PC-9 (cell line): ENCODE results near the gene RXRA. TPM values are rescaled to one million over a fixed set of nuclear protein-coding genes. Genes with fewer than 3 reads are reported as not detected.

Source experiments
- BruUV-seq: library from RNA; stranded (reverse); fragments of 400-500 nt; replicated peaks from 2 replicates; lab custom pipeline; 2021; lab: Mats Ljungman, UMichigan
- CTCF ChIA-PET: fragments of 300-600 bp; sonication (Branson Sonifier 250); formaldehyde crosslinking; loops from one replicate; lab custom pipeline; 2022; ENCODE audit warnings: antibody characterized with exemption; lab: Charles Lee
- POLR2A ChIA-PET: fragments of 300-600 bp; sonication (Branson Sonifier 250); formaldehyde crosslinking; loops from one replicate; lab custom pipeline; 2022; ENCODE audit warnings: antibody characterized with exemption; ENCODE audit not compliant: unreplicated experiment; lab: Charles Lee
- DNase-seq, 2 experiments: peaks; one replicate each; pipeline versions ENCODE4 v3.0.0 to v3.0.0-alpha.2; 2015 to 2022; ENCODE audit warnings: mixed read lengths in 1 of 2
- H2AFZ ChIP-seq: fragments of 200-600 bp; sonication (generic); 2 replicates; pipeline ENCODE4 v1.8.1; 2017; ENCODE audit warnings: antibody characterized with exemption
- H3F3A ChIP-seq: fragments of 200-600 bp; sonication (generic); 2 replicates; pipeline ENCODE4 v1.8.1; 2017; ENCODE audit warnings: antibody characterized with exemption, mild to moderate bottlenecking, low read depth; ENCODE audit not compliant: insufficient read depth
- H3K27ac ChIP-seq: fragments of 200-600 bp; sonication (generic); 2 replicates; pipeline ENCODE4 v1.6.1; 2016; ENCODE audit warnings: mixed run types
- H3K27me3 ChIP-seq: fragments of 200-600 bp; sonication (generic); 2 replicates; pipeline ENCODE4 v1.6.1; 2016; ENCODE audit warnings: low read depth, mixed run types; ENCODE audit not compliant: insufficient read depth
- H3K36me3 ChIP-seq: fragments of 200-600 bp; sonication (generic); 2 replicates; pipeline ENCODE4 v1.6.1; 2016; ENCODE audit warnings: low read depth, mixed run types
- H3K4me1 ChIP-seq: fragments of 200-600 bp; sonication (generic); replicated peaks from 2 replicates; pipeline ENCODE4 v1.6.1; 2016; ENCODE audit warnings: mixed run types; ENCODE audit not compliant: insufficient read depth
- H3K4me2 ChIP-seq: fragments of 200-600 bp; sonication (generic); 2 replicates; pipeline ENCODE4 v1.6.1; 2017; ENCODE audit warnings: mixed run types
- H3K4me3 ChIP-seq: fragments of 200-600 bp; sonication (generic); 2 replicates; pipeline ENCODE4 v1.6.1; 2016; ENCODE audit warnings: mixed run types
- H3K79me2 ChIP-seq: fragments of 200-600 bp; sonication (generic); 2 replicates; pipeline ENCODE4 v1.6.1; 2017; ENCODE audit warnings: low read depth, mixed run types
- H3K9me2 ChIP-seq: fragments of 200-600 bp; sonication (generic); 2 replicates; pipeline ENCODE4 v1.8.1; 2017; ENCODE audit warnings: mild to moderate bottlenecking; ENCODE audit not compliant: insufficient read depth
- H3K9me3 ChIP-seq: fragments of 200-600 bp; sonication (generic); 2 replicates; pipeline ENCODE4 v1.8.1; 2016; ENCODE audit warnings: low read depth; ENCODE audit not compliant: insufficient read depth
- H4K20me1 ChIP-seq: fragments of 200-600 bp; sonication (generic); 2 replicates; pipeline ENCODE4 v1.8.1; 2017; ENCODE audit not compliant: insufficient read depth
- EZH2 ChIP-seq: fragments of 200-600 bp; sonication (generic); IDR thresholded peaks from 2 replicates; pipeline ENCODE4 v1.8.0; 2017; ENCODE audit warnings: antibody characterized with exemption, low read depth
- intact Hi-C: fragments of 100-400 bp; cut with micrococcal nuclease; formaldehyde crosslinking; loops from one replicate; pipeline ENCODE4 v1.10.0; 2022; ENCODE audit not compliant: unreplicated experiment
- total RNA-seq: library from RNA; stranded (reverse); gene quantifications from 2 replicates; pipeline ENCODE4 v1.2.3, GENCODE V29; 2021
- TF ChIP-seq, protein P1 (sequence below): fragments of 200-600 bp; sonication (generic); conservative IDR thresholded peaks from 2 replicates; pipeline ENCODE4 v1.6.1; 2017; ENCODE audit warnings: mixed run types, antibody characterized with exemption, mild to moderate bottlenecking, moderate library complexity

RXRA gene
- total RNA-seq, 1 experiment from 2014 or later = 146 TPM

DNA sequence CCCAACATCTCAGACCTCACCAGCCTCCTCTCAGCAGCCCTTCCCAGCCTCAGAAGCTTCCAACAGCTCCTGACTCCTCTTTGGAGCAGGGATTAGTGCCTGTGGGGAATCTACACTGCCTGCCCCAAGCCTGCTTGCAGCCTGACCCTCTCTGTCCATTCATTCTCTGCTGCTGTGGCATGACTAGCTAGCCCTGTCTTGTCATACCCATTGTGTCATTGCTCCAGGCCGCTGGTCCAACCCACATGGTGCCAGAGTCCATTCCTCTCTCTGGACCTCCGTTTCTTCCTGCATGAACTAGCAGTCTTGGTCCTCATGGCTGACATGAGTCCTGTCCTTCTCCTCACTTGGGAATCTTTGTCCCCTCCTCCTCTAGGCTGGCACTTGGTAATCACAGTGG, 12.8 kb upstream of the RXRA start:
- TF ChIP-seq, protein P1, sequence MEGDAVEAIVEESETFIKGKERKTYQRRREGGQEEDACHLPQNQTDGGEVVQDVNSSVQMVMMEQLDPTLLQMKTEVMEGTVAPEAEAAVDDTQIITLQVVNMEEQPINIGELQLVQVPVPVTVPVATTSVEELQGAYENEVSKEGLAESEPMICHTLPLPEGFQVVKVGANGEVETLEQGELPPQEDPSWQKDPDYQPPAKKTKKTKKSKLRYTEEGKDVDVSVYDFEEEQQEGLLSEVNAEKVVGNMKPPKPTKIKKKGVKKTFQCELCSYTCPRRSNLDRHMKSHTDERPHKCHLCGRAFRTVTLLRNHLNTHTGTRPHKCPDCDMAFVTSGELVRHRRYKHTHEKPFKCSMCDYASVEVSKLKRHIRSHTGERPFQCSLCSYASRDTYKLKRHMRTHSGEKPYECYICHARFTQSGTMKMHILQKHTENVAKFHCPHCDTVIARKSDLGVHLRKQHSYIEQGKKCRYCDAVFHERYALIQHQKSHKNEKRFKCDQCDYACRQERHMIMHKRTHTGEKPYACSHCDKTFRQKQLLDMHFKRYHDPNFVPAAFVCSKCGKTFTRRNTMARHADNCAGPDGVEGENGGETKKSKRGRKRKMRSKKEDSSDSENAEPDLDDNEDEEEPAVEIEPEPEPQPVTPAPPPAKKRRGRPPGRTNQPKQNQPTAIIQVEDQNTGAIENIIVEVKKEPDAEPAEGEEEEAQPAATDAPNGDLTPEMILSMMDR = no peak
- no peak for TF ChIP-seq EZH2
- Histone ChIP-seq H3F3A (no peaks in the 10 kb centered on the region), H3K27me3 (peaks cover 14% of the 10 kb centered on the region), H3K27ac (no peak overlapping the region), H3K79me2 (no peaks in the 10 kb centered on the region), H4K20me1 (no peaks in the 10 kb centered on the region), H3K36me3 (no peaks in the 10 kb centered on the region), H2AFZ (no peak overlapping the region), H3K4me1 (no peaks in the 10 kb centered on the region), H3K9me2 (no peaks in the 10 kb centered on the region), H3K4me3 (no peak overlapping the region), H3K9me3 (0 out of 2 replicates have a peak, but pooled peaks cover 4% of the 10 kb centered on the region), H3K4me2 (no peak overlapping the region)
- no peak for DNase-seq
- CTCF ChIA-PET = no interaction called here
- POLR2A ChIA-PET = no interaction called here
- no TSS peak for BruUV-seq
- intact Hi-C loops = no loop called here

GRCh38 chr9:134314039-134314949, 12.0 kb upstream of the RXRA start:
- Histone ChIP-seq H3K4me2 (no peak overlapping the region), H3K27me3 (peaks cover 10% of the 10 kb centered on the region), H4K20me1 (no peaks in the 10 kb centered on the region), H3F3A (no peaks in the 10 kb centered on the region), H3K79me2 (no peaks in the 10 kb centered on the region), H3K36me3 (no peaks in the 10 kb centered on the region), H3K9me3 (0 out of 2 replicates have a peak, but pooled peaks cover 2% of the 10 kb centered on the region), H2AFZ (no peak overlapping the region), H3K27ac (no peak overlapping the region), H3K4me3 (no peak overlapping the region), H3K9me2 (no peaks in the 10 kb centered on the region), H3K4me1 (no peaks in the 10 kb centered on the region)
- DNase-seq = no peak
- POLR2A ChIA-PET = no interaction called here
- TF ChIP-seq, protein P1 = no peak
- TF ChIP-seq EZH2 = no peak
- intact Hi-C loops = no loop called here
- BruUV-seq = no TSS peak
- CTCF ChIA-PET = no interaction called here

GRCh38 chr9:134314950-134315715, 11.1 kb upstream of the RXRA start:
- H3K4me2 ChIP-seq = no peak overlapping the region
- H3K36me3 ChIP-seq = no peaks in the 10 kb centered on the region
- BruUV-seq = no TSS peak
- no peaks in the 10 kb centered on the region for H3K9me2 ChIP-seq
- CTCF ChIA-PET = interaction anchor here (0.6 kb wide), 1 partner anchor 127 kb away, joined by 3 read pairs; no protein-coding TSS in a partner anchor
- H3F3A ChIP-seq = no peaks in the 10 kb centered on the region
- TF ChIP-seq, protein P1 = no peak
- POLR2A ChIA-PET = no interaction called here
- no peaks in the 10 kb centered on the region for H4K20me1 ChIP-seq
- H2AFZ ChIP-seq = no peak overlapping the region
- no peak overlapping the region for H3K4me3 ChIP-seq
- peaks cover 2% of the 10 kb centered on the region; the same call in 1 of the 2 replicates for H3K27me3 ChIP-seq
- intact Hi-C loops = no loop called here
- no peak overlapping the region for H3K27ac ChIP-seq
- H3K79me2 ChIP-seq = no peaks in the 10 kb centered on the region
- no peak for DNase-seq
- no peaks in the 10 kb centered on the region for H3K4me1 ChIP-seq
- no peaks in the 10 kb centered on the region for H3K9me3 ChIP-seq
